ENCODE data around the gene VSNL1. TPM values are rescaled to one million over a fixed set of nuclear protein-coding genes. Genes with fewer than 3 reads are reported as not detected.
A peak's percentile ranks its signal among the peaks of the same experiment; 100 is the strongest.

Gene VSNL1
- polyA plus RNA-seq, 3 donors: not detected

DNA sequence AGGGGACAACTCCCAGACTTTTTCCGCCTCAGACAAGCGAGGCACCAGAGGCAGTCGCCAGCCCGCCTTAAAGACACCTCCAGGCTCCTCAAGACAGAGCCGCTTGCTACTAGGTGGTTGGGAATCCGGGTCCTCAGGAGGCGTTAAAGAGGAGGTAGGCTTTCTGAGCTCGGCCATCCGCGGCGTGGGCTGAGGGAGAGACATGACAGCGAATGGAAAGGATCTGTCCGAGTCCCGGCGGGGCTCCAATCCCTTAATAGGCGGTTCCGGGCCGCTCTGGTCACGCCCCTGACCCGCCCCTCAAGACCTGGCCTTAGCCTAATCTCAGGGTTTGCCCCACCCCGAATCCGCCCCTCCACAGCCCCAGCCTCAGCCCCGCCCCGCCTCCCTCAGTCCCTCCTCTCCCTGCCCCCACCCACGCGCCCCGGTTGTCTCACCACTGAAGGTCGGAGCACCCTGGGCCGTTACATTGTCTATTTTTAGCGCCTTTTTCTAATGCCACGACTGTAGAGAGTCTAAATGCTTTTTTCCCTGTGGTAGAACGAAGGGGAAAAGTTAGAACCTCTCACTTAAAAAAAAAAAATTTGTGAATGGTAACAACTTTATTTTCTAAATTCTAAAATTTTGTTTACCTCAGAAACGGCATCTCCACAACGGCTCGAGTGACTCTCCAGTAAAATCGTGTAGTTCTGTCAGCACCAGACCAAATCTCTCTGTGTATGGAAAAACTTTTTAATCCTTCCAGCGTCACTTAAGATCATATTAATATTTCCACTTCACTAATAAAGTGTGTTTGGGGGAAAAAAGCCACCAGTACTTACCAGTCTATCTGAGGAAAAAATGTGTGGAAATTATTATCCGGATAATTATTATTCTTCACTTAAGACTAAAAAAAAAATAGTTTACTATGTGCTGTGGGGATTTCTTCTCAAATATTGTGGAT is 22.0 kb upstream of the VSNL1 start, which contains the start of gene RAD51AP2:
TSS of gene RAD51AP2 (minus strand) at position 229 of the 943 bp plus-strand sequence. CDS start at position 204, 25 bp downstream.
- no peaks in the 10 kb centered on the region for H4K20me1 ChIP-seq (ENCODE audit: insufficient read depth, low read length)
- intact Hi-C loops (cut with micrococcal nuclease): no loop called here
- DNase-seq: no peak
- no peak within 1 kb of the TSS for H3K27ac Mint-ChIP-seq
- H3K9me3 ChIP-seq (replicated peaks in 1 of 2; ENCODE audit: control insufficient read depth in 1 of 2, insufficient read depth in 1 of 2, low read length in 2 of 2): no peaks in the 10 kb centered on the region
- no peak within 1 kb of the TSS for H3K27ac ChIP-seq (ENCODE audit: low read depth in 1 of 2, low read length in 2 of 2)
- H3K9ac ChIP-seq (ENCODE audit: insufficient read depth, low read length, poor library complexity, severe bottlenecking): no peak within 1 kb of the TSS
- H3K9me3 Mint-ChIP-seq: peaks cover 0 to 6% (median 0%) of the 10 kb centered on the region in 7 donors
- no peak within 1 kb of the TSS for H3K4me2 ChIP-seq (replicated peaks; ENCODE audit: extremely low read depth, low read length, poor library complexity, severe bottlenecking)
- no peaks in the 10 kb centered on the region for H3K79me2 ChIP-seq (ENCODE audit: insufficient read depth, low read length)
- H3K36me3 Mint-ChIP-seq: no peaks in the 10 kb centered on the region
- TF ChIP-seq, protein P1, sequence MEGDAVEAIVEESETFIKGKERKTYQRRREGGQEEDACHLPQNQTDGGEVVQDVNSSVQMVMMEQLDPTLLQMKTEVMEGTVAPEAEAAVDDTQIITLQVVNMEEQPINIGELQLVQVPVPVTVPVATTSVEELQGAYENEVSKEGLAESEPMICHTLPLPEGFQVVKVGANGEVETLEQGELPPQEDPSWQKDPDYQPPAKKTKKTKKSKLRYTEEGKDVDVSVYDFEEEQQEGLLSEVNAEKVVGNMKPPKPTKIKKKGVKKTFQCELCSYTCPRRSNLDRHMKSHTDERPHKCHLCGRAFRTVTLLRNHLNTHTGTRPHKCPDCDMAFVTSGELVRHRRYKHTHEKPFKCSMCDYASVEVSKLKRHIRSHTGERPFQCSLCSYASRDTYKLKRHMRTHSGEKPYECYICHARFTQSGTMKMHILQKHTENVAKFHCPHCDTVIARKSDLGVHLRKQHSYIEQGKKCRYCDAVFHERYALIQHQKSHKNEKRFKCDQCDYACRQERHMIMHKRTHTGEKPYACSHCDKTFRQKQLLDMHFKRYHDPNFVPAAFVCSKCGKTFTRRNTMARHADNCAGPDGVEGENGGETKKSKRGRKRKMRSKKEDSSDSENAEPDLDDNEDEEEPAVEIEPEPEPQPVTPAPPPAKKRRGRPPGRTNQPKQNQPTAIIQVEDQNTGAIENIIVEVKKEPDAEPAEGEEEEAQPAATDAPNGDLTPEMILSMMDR (IDR thresholded peaks at IDR 0.05): no peak
- H3K36me3 ChIP-seq (replicated peaks in 1 of 2; ENCODE audit: control insufficient read depth in 1 of 2, insufficient read depth in 2 of 2, low read length in 2 of 2): no peaks in the 10 kb centered on the region
- H2AFZ ChIP-seq (ENCODE audit: insufficient read depth, low read depth, low read length, poor library complexity, severe bottlenecking): no peak within 1 kb of the TSS
- H3K4me3 Mint-ChIP-seq: peak within 1 kb of the TSS in 1 of 2 donors; percentile 69
- peaks cover 24 to 39% of the 10 kb centered on the region in 2 donors for H3K27me3 ChIP-seq (ENCODE audit: control insufficient read depth in 2 of 2, insufficient read depth in 2 of 2, low read length in 2 of 2)
- 5% methylated on average over 17 of the region's 38 CpGs for WGBS (ENCODE audit: insufficient coverage)
- peaks cover 24 to 32% (median 31%) of the 10 kb centered on the region in 3 donors for H3K27me3 Mint-ChIP-seq (ENCODE audit: low read depth in 3 of 3)
- no peak within 1 kb of the TSS for H3K4me3 ChIP-seq (replicated peaks in 1 of 3; ENCODE audit: low read depth in 2 of 3, low read length in 3 of 3)
- H3K4me1 Mint-ChIP-seq: peaks cover 3% of the 10 kb centered on the region
- no peaks in the 10 kb centered on the region for H3K4me1 ChIP-seq (ENCODE audit: control insufficient read depth in 1 of 2, insufficient read depth in 2 of 2, low read length in 2 of 2)

DNA sequence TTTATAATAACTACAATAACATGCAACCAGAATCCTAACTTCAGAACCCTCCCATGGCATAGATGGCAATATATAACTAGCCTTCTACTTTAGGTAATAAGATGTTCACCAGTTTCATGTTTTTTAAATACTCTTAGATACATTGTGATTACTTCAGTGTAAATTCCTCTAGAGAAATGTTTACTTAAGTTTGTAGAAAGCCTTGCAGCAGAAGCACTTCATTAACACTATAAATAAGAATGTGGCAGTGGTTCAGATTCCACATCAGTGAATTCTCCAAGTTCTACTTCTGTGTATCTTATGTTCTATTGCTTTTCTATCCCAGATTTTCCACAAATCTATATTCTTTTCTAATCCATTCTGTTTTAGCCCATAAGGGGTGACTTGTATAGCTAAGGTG is 21.0 kb upstream of the VSNL1 start:
- H3K27me3 Mint-ChIP-seq (ENCODE audit: low read depth in 3 of 3): peaks cover 24 to 32% (median 31%) of the 10 kb centered on the region in 3 donors
- H3K4me3 ChIP-seq (replicated peaks in 1 of 3; ENCODE audit: low read depth in 2 of 3, low read length in 3 of 3): no peak overlapping the region

More for the DNA sequence above, 21.0 kb upstream of the VSNL1 start:
- no peaks in the 10 kb centered on the region for H3K9me3 ChIP-seq (replicated peaks in 1 of 2; ENCODE audit: control insufficient read depth in 1 of 2, insufficient read depth in 1 of 2, low read length in 2 of 2)
- H4K20me1 ChIP-seq (ENCODE audit: insufficient read depth, low read length): no peaks in the 10 kb centered on the region
- H3K79me2 ChIP-seq (ENCODE audit: insufficient read depth, low read length): no peaks in the 10 kb centered on the region
- Mint-ChIP-seq H3K4me3 (no peak overlapping the region), H3K9me3 (peaks cover 0 to 6% (median 0%) of the 10 kb centered on the region in 7 donors), H3K27ac (no peak overlapping the region), H3K36me3 (no peaks in the 10 kb centered on the region), H3K4me1 (peaks cover 3% of the 10 kb centered on the region)
- intact Hi-C loops (cut with micrococcal nuclease): no loop called here
- no peaks in the 10 kb centered on the region for H3K4me1 ChIP-seq (ENCODE audit: control insufficient read depth in 1 of 2, insufficient read depth in 2 of 2, low read length in 2 of 2)
- H3K27ac ChIP-seq (ENCODE audit: low read depth in 1 of 2, low read length in 2 of 2): no peak overlapping the region
- no peak overlapping the region for H3K9ac ChIP-seq (ENCODE audit: insufficient read depth, low read length, poor library complexity, severe bottlenecking)
- H3K36me3 ChIP-seq (replicated peaks in 1 of 2; ENCODE audit: control insufficient read depth in 1 of 2, insufficient read depth in 2 of 2, low read length in 2 of 2): no peaks in the 10 kb centered on the region
- H3K4me2 ChIP-seq (replicated peaks; ENCODE audit: extremely low read depth, low read length, poor library complexity, severe bottlenecking): no peak overlapping the region
- no peak overlapping the region for H2AFZ ChIP-seq (ENCODE audit: insufficient read depth, low read depth, low read length, poor library complexity, severe bottlenecking)
- no peak for DNase-seq
- TF ChIP-seq, protein P1 (IDR thresholded peaks at IDR 0.05): no peak
- H3K27me3 ChIP-seq (ENCODE audit: control insufficient read depth in 2 of 2, insufficient read depth in 2 of 2, low read length in 2 of 2): peaks cover 24 to 40% of the 10 kb centered on the region in 2 donors
